Stimulated activated CD8-positive, alpha-beta memory T cell treated with anti-CD3 and anti-CD28 coated beads, Interleukin-4, amount 100 ng/mL, for 4 hours (primary cell): ENCODE results near the gene FREM2.

Experiments used
- DNase-seq, 2 donors: peaks; one replicate each; pipeline ENCODE4 v3.0.0-alpha.2; 2020; ENCODE audit warnings: low read depth in 2 of 2, low spot score in 1 of 2

The FREM2 gene, protein sequence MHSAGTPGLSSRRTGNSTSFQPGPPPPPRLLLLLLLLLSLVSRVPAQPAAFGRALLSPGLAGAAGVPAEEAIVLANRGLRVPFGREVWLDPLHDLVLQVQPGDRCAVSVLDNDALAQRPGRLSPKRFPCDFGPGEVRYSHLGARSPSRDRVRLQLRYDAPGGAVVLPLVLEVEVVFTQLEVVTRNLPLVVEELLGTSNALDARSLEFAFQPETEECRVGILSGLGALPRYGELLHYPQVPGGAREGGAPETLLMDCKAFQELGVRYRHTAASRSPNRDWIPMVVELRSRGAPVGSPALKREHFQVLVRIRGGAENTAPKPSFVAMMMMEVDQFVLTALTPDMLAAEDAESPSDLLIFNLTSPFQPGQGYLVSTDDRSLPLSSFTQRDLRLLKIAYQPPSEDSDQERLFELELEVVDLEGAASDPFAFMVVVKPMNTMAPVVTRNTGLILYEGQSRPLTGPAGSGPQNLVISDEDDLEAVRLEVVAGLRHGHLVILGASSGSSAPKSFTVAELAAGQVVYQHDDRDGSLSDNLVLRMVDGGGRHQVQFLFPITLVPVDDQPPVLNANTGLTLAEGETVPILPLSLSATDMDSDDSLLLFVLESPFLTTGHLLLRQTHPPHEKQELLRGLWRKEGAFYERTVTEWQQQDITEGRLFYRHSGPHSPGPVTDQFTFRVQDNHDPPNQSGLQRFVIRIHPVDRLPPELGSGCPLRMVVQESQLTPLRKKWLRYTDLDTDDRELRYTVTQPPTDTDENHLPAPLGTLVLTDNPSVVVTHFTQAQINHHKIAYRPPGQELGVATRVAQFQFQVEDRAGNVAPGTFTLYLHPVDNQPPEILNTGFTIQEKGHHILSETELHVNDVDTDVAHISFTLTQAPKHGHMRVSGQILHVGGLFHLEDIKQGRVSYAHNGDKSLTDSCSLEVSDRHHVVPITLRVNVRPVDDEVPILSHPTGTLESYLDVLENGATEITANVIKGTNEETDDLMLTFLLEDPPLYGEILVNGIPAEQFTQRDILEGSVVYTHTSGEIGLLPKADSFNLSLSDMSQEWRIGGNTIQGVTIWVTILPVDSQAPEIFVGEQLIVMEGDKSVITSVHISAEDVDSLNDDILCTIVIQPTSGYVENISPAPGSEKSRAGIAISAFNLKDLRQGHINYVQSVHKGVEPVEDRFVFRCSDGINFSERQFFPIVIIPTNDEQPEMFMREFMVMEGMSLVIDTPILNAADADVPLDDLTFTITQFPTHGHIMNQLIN (N-terminal part only)

GRCh38 chr13:38686577-38687245, at the start of gene FREM2:
FREM2 (plus strand) TSS chr13:38687077; CDS start chr13:38687345, 268 bp downstream.
- DNase-seq = no peak

DNA sequence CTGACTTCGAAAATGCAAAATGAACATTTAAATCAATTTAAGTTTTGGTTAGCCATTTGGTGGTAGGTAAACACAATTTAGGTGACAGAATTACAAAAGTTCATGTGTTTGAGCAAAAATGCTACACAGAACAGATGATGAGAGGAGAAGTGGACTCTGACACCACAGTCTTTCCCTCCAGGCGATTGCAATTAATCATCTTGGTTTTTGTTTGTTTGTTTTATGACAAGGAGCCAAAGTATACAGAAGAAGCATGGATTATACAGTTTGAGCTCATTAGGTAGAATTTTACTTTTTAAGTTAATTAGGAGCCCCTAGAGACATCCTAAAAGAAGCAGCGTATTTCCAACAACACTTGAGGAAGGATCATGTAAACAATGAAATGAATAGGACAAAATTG, 49.3 kb upstream of the FREM2 start:
- DNase-seq = no peak

DNA sequence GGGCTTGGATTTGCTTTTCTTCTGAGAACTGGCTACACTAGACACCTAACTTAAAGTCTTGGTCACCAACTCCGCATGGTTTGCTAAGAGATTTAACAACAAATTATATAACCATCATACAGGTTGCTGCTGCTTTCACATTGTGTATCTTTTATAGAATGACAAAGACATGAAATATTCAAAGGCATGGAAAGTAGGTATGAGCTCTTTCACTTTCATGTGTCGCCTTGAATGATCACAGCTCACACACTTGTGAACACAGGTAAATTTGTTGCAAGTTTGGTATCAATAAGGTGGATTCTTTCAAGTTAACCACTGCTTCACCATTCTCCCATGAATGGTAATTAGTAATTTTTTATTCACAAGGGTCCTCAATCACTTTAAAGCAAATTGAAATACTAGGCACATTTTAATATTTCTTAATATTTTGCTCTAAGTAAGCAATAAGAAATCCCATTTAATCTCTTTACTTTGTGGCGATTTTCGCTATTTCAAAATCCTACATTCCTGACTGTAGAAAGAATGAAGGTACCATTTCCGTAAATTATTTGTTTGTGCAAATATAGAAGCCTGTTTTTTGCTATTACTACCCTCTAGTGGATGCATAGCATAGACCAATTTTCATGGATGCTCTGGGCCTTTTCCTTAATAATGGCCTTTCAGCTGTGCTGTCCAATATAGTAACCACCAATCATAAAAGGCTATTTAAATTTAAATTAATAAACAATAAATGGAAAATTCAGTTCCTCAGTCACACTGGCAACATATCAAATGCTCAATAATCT, 45.5 kb upstream of the FREM2 start:
- DNase-seq = no peak

GRCh38 chr13:38647312-38647711, 39.6 kb upstream of the FREM2 start:
- no peak for DNase-seq

DNA sequence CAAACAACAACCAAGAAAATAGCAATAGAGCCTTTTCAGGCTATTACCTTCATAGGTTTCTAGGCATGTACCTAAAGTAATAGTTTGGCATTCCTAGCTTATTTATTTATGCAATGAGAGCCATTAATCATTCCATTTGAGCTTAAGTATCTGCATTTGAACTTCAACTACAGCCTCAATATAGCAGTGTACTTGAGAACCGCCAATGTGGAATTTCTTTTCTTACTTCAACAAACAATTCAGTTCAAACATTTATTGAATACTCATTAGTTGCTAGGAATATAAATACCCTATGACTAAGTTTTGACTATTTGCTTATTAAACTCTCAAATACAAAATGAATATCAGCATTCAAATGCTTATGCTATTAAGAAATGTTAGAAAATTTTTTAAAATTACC, 38.0 kb upstream of the FREM2 start:
- no peak for DNase-seq

GRCh38 chr13:38656699-38657098, 30.2 kb upstream of the FREM2 start:
- no peak for DNase-seq

- DNase-seq = no peak
Measured at GRCh38 chr13:38657191-38657590, 29.7 kb upstream of the FREM2 start.

DNA sequence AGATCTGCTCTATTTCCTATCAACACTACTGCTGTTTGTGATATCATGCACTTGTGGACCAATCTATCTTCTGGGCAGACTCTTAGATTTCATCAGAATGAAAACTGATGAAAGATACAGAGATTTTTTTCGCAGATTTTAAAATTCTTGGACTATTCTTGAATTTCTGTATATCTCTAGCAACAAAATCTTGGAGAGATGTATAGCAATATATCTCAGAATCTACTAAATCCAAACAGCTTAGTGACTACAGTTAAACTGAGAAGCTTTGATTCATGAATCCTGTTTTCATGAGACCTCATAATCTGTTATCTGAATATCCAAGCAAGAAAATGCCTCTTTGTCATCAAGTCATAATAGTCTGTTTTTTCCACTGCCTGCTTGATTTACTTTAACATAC, 28.0 kb upstream of the FREM2 start:
- no peak for DNase-seq

- no peak for DNase-seq
Measured at GRCh38 chr13:38661010-38661675, 25.7 kb upstream of the FREM2 start.

DNA sequence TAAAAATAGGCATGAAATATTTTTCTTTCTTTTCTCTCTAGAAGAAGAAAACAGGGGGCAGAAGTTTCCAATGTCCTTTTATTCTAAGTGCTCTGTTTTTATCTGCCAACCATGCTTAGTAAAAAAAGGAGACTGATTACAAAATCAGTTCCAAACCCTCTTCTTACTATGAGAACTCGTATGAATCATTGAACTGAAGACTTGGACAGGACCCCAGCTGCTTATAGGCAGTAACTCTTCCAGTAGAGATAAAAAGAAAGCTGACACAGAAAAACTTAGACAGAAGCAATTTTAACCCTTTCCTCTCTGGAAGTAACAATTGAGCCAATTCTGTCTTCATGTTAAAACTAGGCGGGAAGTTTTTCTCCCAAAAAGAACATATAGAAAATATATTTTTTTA, 24.5 kb upstream of the FREM2 start:
- no peak for DNase-seq

GRCh38 chr13:38664906-38665305, 22.0 kb upstream of the FREM2 start:
- DNase-seq = no peak

DNA sequence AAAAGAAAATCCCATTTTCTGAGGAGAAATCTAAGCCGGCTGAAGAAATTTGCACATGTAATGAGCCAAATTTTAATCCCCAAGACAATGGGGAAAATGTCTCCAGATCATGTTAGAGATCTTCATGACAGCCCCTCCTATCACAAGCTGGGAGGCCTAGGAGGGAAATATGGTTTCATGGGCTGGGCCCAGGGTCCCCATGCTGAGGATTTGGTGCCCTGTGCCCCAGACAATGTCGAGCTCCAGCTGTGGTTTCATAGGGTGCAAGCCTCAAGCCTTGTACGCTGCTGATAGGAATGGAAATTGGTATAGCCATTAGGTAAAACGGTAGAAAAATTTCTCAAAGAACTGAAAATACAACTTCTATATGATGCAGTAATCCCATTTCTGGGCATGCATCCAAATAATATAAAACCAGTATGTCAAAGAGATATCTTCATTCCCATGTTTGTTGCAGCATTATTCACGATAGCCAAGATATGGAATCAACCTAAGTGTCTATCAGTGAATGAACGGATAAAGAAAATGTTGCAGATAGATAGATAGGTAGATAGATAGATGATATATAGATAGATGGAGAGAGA, 19.3 kb upstream of the FREM2 start:
- no peak for DNase-seq

- DNase-seq = no peak
Measured at GRCh38 chr13:38669234-38669964, 17.5 kb upstream of the FREM2 start.

DNA sequence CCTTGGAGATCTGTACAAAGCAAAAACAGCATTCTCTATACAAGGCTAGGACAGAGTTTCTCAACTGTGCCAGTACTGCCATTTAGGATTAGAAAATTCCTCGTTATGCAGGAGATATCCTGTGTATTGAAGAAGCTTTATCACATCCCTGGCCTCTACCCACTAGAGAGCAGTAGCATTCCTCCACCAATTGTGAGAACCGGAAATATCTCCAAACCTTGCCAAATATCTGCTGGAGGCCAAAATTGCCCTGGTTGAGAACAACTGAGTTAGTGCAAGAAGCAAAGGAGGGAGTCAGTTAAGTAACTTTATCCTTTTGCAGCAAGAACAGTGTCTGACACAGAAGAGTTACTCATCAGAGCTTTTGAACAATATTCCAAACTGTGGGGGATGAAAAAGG, 16.2 kb upstream of the FREM2 start:
- DNase-seq = no peak

GRCh38 chr13:38671980-38672379, 14.9 kb upstream of the FREM2 start:
- DNase-seq = no peak

- DNase-seq = no peak
Measured at GRCh38 chr13:38674208-38674607, 12.7 kb upstream of the FREM2 start.

DNA sequence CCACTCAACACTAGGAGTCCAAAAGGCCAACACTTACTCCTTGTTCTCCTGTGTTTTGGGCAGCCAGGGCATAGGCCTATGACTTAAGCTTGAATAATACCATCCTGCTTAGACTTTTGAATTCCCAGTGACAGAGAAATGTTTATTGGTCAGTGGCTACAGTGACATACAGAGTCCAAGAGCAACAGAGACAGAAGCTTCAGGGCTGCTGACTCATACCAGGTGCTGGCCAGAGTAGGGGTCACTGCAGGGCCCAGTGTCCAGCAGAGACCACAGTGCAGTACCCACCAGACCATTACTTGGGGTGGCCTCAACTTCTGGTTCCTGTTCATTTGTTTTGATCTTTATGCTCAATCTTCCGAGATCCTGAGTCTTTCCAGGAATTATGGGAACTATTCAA, 6.0 kb upstream of the FREM2 start:
- DNase-seq = no peak

DNA sequence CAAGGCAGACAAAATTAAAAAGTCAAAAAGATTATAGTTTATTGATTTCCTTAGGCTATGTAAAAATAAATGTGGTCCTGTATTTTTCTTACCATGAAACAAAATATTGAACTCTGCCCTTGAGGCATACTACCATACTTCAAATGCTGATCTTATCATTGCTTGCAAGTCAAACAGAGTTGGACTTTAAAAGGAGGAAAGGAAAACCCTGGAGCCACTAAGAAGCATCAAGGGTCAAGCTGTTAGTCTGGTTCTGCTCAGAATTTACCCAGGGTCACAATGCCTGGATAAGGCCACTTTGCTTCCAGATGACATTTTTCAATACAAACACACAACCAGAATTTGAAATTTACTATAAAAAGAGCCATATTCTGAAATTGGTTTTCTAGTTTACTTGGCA, 2.2 kb upstream of the FREM2 start:
- no peak for DNase-seq

DNA sequence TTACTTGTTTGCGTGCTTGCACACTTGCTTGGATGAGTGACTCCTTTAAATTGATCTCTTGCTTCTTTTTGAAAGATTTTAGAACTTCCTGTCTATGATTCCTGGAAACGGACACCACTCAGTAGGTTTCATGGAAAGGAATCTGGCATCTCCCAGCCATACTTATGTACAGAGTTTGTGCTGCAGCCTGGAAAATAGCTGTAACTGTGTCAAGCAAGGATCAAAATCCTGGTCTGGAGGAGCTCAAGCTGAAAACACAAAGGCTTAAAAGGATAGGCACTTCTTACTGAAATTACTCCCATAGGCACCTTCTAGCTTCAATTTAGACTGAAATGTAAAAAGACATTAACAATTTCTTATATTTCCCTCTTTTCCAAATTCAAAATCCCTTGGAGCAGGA, 1.4 kb upstream of the FREM2 start:
- no peak for DNase-seq
